Urinary bladder (tissue), 4 donors: ENCODE data around the gene ARL6. TPM values are rescaled to one million over a fixed set of nuclear protein-coding genes. Genes with fewer than 3 reads are reported as not detected.
"Not testable (repeated sequence)": the region's sequence is repeated elsewhere in the genome, so short reads cannot be mapped to it uniquely, and the experiment has no call there.

Experiments used
- DNase-seq: peaks from one replicate; pipeline ENCODE4 v3.0.0-alpha.2; 2015; ENCODE audit errors: extremely low spot score
- H3K27ac ChIP-seq: one replicate; pipeline ENCODE4 v1.5.1; 2013; ENCODE audit warnings: low read depth, mild to moderate bottlenecking, moderate library complexity
- H3K36me3 ChIP-seq: one replicate; pipeline ENCODE4 v1.6.1; 2013; ENCODE audit warnings: mild to moderate bottlenecking, moderate library complexity; ENCODE audit not compliant: insufficient read depth
- H3K4me1 ChIP-seq: one replicate; pipeline ENCODE4 v1.6.1; 2013; ENCODE audit warnings: mild to moderate bottlenecking, moderate library complexity; ENCODE audit not compliant: insufficient read depth
- H3K4me3 ChIP-seq: one replicate; pipeline ENCODE4 v1.5.1; 2013; ENCODE audit warnings: low read depth, low read length
- WGBS: extraction: QIAGEN DNeasy Blood & Tissue Kit; methylation state at CpG from one replicate; pipeline ENCODE4 v1.1.7; 2013; 5-methylcytosine and 5-hydroxymethylcytosine counted together
- polyA plus RNA-seq: library from polyadenylated mRNA; stranded (reverse); fragments of 200-250 nt; gene quantifications from one replicate; pipeline ENCODE4 v1.2.3, GENCODE V29; 2013
- total RNA-seq: library from RNA; depleted of rRNA; stranded (reverse); fragments of >200 nt; gene quantifications from one replicate; pipeline ENCODE4 v1.2.3, GENCODE V29; 2014
- donor health status: healthy with polysubstance abuse.
- donor health status: healthy.

ARL6 gene
- total and polyA plus RNA-seq, 2 donors = 5.1 to 26.8 TPM

- DNase-seq = no peak
- Histone ChIP-seq H3K4me1 (peaks cover 6% of the 10 kb centered on the region), H3K4me3 (no peak overlapping the region), H3K36me3 (no peaks in the 10 kb centered on the region), H3K27ac (no peak overlapping the region)
- 54% methylated on average over 2 of the region's 2 CpGs for WGBS
Observed at GRCh38 chr3:97827741-97828471, 63.3 kb downstream of the ARL6 start.

- DNase-seq = no peak
- WGBS = 95% methylated on average over 2 of the region's 2 CpGs
- peaks cover 6% of the 10 kb centered on the region for H3K4me1 ChIP-seq
- no peak overlapping the region for H3K4me3 ChIP-seq
- no peak overlapping the region for H3K27ac ChIP-seq
- H3K36me3 ChIP-seq = no peaks in the 10 kb centered on the region
Observed at GRCh38 chr3:97829198-97829597, 64.6 kb downstream of the ARL6 start.

GRCh38 chr3:97830638-97831037 is 66.1 kb downstream of the ARL6 start:
- Histone ChIP-seq H3K36me3 (no peaks in the 10 kb centered on the region), H3K4me1 (peaks cover 4% of the 10 kb centered on the region), H3K4me3 (no peak overlapping the region), H3K27ac (no peak overlapping the region)
- DNase-seq = no peak
- WGBS = 51% methylated on average over 2 of the region's 2 CpGs

DNA sequence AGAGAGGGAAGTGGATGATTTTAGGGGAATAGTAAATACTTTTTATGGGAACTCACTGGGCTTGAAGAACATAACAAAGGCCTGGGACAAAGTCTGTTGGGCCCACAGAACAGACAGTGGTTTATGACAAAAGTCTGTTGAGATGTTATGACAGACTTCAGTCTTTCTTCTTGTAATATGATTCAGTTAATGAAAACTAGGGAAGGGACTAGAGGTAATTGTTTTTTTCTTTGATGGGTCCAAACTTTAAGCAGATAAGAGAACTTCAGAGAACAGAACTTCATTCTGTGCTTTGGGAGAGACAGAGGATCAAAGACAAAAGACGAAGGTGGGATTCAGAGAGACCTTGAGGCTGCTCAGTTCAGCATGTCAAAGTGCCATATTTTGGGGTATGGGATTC is 66.6 kb downstream of the ARL6 start:
- no peaks in the 10 kb centered on the region for H3K36me3 ChIP-seq
- H3K4me1 ChIP-seq = no peaks in the 10 kb centered on the region
- H3K27ac ChIP-seq = no peak overlapping the region
- H3K4me3 ChIP-seq = no peak overlapping the region
- 100% methylated on average over 1 of the region's 1 CpG for WGBS
- no peak for DNase-seq

GRCh38 chr3:97833184-97833583 is 68.6 kb downstream of the ARL6 start:
- not testable (repeated sequence) for H3K36me3 ChIP-seq, DNase-seq, H3K4me3 ChIP-seq, H3K4me1 ChIP-seq, H3K27ac ChIP-seq
- 93% methylated on average over 4 of the region's 4 CpGs for WGBS

DNA sequence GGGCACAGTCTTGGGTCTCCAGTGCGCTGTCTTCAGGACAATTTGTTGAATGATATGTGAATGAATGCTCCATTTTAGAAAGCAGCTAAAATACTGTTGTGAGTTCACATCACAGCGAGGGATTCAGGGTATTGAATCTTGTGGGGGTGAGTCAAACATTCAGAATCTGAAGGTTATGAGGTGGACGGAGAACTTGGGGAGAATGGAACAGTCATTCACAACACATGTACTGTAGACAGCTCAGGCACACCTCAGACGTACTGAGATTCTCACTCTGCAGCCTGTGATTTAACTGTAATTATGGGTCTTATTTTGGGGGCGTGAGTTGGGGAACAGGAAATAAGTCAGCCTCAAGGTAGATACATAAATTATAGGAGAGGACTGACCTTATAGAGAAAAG is 71.2 kb downstream of the ARL6 start:
- 94% methylated on average over 5 of the region's 5 CpGs for WGBS
- Histone ChIP-seq H3K4me1 (no peaks in the 10 kb centered on the region), H3K27ac (no peak overlapping the region), H3K4me3 (no peak overlapping the region), H3K36me3 (no peaks in the 10 kb centered on the region)
- no peak for DNase-seq

DNA sequence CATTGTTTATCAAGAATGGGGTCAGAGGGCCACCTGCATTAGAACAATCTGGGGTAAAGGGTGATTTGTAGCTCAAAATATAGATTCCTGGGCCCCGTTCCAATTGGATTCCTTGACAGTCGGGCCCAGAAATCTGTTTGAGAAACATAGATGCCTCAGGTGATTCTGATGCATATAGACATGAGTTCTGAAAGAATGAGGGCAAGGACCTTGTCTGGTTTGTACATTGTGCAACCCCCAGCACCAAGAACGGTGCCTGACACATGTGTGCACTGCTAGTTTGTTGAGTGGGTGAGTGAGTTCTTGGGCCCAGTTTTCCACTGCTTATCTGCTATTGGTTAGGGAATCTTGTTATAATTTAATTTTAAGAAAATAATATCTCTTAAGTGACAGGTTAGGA is 73.8 kb downstream of the ARL6 start:
- no peak overlapping the region for H3K27ac ChIP-seq
- H3K36me3 ChIP-seq = no peaks in the 10 kb centered on the region
- no peak overlapping the region for H3K4me3 ChIP-seq
- no peaks in the 10 kb centered on the region for H3K4me1 ChIP-seq
- DNase-seq = no peak
- WGBS = 80% methylated on average over 3 of the region's 3 CpGs

GRCh38 chr3:97839944-97840343 is 75.4 kb downstream of the ARL6 start:
- Histone ChIP-seq H3K36me3 (no peaks in the 10 kb centered on the region), H3K27ac (no peak overlapping the region), H3K4me1 (no peaks in the 10 kb centered on the region), H3K4me3 (no peak overlapping the region)
- 73% methylated on average over 2 of the region's 2 CpGs for WGBS
- no peak for DNase-seq

DNA sequence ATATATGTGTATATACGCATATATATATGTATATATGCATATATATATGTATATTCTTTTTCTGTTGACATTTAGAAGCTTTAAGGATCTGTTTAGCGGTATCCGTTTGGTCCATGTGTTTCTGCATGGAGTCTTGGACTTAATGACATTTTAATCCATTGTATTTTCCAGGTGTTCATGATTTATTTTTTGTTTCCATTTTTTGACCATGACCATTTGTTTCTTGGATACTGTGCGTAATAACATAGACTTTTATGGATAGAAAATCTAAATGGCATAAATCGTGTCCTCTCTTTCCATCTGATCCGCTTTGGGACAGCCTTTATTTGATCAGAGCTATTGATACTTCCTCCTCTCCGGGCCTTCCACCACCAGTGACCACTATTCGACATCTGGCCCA is 76.7 kb downstream of the ARL6 start:
- Histone ChIP-seq H3K4me1 (no peaks in the 10 kb centered on the region), H3K4me3 (no peak overlapping the region), H3K36me3 (no peaks in the 10 kb centered on the region), H3K27ac (no peak overlapping the region)
- no peak for DNase-seq
- WGBS = 91% methylated on average over 8 of the region's 8 CpGs

DNA sequence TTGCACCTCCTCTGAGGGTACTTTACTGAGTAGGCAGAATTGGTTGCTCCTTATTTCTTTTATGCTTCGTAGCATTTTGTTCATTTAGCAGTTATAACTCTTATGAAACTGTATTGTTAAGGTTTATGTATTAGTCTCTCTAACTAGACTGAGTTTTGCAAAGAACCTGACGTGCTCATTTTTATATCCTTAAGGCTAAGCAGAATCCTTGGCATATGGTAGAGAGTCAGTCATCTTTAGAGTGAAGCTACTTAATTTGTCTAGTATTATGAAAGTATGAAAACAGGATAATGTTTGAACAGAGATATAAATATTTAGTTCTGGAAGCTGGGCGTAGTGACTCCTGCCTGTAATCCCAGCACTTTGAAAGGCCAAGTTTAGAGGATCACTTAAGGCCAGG is 77.4 kb downstream of the ARL6 start:
- 77% methylated on average over 3 of the region's 3 CpGs for WGBS
- H3K36me3 ChIP-seq = no peaks in the 10 kb centered on the region
- no peak overlapping the region for H3K27ac ChIP-seq
- DNase-seq = no peak
- no peak overlapping the region for H3K4me3 ChIP-seq
- no peaks in the 10 kb centered on the region for H3K4me1 ChIP-seq

GRCh38 chr3:97848779-97849178 is 84.2 kb downstream of the ARL6 start:
- Histone ChIP-seq H3K4me3 (no peak overlapping the region), H3K27ac (no peak overlapping the region), H3K36me3 (peaks cover 2% of the 10 kb centered on the region), H3K4me1 (no peaks in the 10 kb centered on the region)
- WGBS = 91% methylated on average over 3 of the region's 3 CpGs
- no peak for DNase-seq

Other genes starting within 250 kb of the ARL6 start
- 67.5 TPM for gene CRYBG3, start 57.3 kb downstream of the ARL6 start, total RNA-seq
- gene CRYBG3, start 57.3 kb downstream of the ARL6 start, polyA plus RNA-seq = 16.2 TPM
- gene RIOX2, start 207.7 kb downstream of the ARL6 start, total RNA-seq = 44.7 TPM
- gene RIOX2, start 207.7 kb downstream of the ARL6 start, polyA plus RNA-seq = 15.0 TPM